HG02943 (cell line): ENCODE results near the gene MYH11.

Source experiments
- ATAC-seq: cut with Tn5 transposase; IDR thresholded peaks from one replicate; pipeline ENCODE4 v1.9.1; 2021; ENCODE audit warnings: mild to moderate bottlenecking, low read depth, moderate library complexity; ENCODE audit not compliant: unreplicated experiment

The MYH11 gene

DNA sequence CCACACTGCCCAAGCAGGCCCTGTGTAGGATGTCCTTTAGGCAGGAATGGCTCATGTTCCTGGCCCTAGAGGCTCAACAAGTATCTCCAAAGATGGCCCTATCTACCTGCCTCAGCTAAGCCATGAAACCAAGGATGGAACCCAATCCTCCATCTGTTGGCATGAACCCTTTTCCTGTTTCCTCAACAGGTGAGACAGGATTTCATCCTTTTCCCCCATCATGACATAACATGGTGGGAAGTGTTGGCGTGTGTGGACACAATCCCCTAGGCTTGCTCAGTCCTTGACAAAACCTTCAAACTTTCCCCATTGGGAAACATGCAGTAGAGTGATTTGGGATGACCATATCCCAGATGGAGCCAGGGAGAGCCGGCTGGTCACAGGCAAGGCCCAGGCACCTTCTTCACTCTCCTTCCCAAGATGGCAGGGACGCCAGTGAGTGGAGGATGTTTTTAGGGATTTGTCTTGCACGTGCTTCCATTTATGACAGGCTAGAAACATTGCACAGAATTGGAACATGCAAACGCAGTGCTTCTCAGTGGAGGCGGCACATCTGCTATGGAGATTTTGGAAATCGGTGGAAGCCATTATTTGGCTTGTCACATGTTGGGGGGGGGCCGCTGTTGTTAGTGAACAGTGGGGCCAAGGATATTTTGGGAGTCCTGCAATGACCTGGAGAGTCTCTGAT is 77.0 kb downstream of the MYH11 start:
- ATAC-seq: no peak

DNA sequence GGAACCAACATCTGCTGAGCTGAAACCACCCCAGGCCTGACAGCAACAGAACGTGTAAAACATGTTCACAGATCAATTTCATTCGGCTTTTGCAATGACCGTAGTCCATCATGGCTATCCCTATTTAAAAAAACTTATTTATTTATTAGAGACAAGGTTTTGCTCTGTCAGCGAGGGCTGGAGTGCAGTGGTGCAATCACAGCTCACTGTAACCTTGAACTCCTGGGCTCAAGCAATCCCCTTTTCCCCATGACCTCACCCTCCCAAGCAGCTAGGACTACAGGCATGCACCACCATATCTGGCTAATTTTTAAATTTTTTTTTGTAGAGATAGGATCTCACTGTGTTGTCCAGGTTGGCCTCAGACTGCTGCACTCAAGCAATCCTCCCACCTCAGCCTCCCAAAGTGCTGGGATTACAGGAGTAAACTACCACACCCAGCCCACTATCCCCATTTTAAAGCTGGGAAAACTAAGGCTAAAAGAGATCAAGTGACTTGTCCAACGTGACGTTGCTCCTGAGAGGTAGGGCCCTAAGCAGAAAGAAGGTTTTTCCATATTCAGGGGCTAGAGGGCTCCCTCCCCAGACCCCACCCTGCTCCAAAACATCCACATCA is 77.7 kb downstream of the MYH11 start:
- no peak for ATAC-seq

DNA sequence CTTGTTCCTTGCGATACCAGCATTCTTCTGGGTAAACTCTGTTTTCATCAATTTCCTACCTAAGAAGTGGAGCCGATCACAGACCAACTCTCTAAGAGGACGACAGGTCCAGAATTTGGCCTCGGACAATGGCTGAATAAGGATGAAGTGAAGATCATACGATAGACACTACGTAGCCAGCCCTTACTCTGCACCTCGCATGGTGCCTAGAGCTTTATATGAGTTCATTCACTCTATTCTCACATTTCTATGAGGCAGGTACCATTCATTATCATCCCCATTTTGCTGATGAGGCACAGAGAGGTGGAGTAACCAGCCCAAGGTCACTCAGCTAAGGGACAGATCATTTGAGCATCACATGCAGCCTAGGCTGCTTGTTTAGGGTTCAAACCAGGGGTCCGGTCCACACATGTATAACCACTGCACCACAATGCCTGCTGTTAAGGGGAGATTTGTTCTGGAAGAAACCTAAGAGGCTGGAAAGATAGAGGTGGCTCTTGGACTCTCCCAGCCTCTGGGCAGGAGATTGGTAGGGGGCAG is 78.6 kb downstream of the MYH11 start:
- ATAC-seq: no peak

DNA sequence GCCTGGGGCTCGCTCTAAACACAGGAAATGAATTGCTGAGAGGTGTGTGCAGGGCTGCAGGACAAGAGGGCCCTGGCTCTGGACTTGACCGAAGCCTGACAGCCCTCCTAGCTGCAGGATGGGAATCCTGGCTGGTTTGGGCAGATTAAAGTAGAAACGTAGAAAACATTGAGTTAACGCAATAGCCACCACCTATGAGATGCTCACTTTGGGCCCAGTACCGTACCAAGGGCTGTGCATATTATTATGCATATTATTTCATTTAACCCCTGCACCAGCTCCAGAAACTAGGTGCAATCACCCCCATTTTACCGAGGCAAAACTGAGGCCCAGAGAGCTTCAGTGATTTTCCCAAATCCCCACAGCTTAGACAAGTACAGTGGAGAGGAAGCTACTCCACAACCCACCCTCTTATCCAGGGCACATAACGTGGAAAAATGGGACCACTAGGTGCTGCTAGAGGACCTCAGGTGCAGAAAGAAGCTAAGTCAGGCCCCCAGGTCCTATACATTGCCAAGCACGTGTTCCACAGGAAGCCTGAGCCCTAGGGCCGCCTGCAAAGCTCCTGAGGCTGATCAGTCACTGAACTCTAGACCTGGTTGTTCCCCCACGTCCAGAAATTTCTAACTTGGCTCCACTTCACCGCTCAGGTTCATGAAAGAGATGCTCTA is 79.2 kb downstream of the MYH11 start:
- ATAC-seq: no peak

DNA sequence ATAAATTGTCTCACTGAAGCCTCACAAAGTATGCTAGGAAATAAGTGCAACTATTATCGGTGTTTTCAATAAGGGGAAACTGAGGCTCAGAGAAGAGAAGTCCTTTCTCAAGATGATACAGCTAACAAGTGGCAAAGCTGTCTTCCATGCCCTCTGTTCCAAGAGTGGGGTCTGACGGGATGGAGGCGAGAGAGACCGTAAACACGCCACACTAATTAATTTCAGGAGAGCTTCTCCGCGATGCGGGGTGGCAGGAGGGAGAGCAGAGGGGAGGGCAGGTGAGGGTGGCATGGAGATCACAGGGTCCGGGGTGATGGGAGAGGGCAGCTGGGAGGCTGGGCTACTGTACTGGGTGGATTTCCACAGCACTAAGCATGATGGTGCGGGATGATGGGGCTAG is 80.3 kb downstream of the MYH11 start:
- ATAC-seq: no peak

DNA sequence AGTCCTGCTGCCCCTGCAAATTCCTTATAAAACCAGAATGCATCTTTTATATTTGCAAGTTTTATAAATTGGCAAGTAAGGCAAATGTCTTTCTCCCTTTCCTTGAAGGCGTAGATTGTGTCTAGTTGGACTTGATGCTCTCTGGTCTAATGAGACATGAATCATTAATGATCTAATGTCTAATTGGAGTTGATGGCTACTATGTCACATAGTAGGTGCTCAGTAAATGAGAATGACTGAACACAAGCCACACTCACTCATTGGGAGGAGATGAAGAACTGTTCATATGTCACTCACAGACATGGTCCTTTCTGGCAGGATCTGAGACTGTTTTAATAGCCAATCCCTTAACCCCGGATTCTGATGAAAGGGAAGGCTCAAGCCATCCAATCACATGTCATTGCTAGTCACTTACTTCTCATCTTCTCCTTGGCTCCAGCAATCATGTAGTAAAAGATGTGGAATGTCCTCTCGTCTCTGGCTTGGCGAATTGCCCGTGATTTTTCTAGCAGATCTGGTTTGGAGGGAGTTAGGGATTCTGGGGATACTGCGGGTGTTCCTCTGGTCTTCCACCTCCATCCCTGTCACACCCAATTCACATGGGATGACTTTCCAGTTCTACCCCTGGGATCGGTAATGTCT is 81.0 kb downstream of the MYH11 start:
- ATAC-seq: no peak

DNA sequence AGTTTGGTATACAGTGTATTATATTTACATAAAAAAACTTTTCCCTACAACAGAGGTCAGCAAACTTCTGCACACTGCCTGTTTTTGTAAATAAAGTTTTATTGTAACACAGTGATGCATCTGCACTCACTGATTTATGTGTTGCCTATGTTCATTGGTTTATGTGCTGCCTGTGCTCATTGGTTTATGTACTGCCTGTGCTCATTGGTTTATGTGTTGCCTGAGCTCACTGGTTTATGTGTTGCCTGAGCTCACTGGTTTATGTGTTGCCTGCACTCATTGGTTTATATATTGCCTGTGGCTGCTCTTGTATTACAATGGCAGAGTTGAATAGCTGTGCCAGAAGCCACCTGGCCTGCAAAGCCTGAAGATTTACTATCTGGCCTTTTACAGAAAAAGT is 81.6 kb downstream of the MYH11 start:
- ATAC-seq: no peak

DNA sequence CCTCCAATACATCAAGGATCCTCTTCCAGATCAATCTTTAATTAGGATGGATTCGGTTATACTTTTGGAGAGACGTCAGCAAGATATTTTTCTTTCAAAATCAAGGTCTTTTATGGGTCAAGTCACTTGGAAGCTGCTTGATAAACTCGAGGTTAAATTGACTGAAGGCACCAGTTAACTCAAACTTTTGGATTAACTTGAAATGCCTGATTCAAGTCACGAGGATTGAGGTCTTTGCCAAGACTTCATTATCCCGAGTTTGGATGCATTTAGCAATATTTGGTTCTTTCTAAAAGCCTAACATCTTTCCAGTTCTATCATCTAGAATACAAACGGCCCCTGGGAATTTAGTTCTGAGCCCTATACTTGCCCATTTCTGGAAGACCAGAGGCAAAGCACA is 82.9 kb downstream of the MYH11 start:
- ATAC-seq: no peak

DNA sequence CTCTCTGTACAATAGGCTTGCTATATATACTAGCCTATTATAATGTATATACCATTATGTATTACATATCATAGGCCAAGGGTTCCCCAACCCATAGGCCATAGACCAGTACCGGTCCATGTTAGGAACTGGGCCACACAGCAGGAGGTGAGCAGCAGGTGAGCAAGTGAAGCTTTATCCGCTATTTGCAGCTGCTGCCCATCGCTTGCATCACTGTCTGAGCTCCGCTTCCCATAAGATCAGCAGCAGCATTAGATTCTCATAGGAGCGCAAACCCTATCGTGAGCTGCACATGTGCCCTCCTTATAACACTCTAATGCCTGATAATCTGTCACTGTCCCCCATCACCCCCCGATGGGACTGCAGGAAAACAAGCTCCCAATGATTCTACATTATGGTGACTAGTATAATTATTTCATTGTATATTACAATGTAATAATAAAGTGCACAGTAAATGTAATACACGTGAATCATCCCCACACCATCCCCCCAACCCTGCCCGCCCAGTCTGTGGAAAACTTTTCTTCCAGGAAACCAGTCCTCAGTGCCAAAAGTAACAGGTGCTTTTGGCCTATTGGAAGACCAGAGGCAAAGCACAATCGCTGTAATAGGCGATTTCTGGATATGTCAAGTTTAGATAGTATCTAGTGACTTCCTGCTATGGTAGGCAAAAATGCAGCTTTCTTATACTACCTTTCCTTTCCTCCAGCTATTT is 84.1 kb downstream of the MYH11 start:
- ATAC-seq: no peak

DNA sequence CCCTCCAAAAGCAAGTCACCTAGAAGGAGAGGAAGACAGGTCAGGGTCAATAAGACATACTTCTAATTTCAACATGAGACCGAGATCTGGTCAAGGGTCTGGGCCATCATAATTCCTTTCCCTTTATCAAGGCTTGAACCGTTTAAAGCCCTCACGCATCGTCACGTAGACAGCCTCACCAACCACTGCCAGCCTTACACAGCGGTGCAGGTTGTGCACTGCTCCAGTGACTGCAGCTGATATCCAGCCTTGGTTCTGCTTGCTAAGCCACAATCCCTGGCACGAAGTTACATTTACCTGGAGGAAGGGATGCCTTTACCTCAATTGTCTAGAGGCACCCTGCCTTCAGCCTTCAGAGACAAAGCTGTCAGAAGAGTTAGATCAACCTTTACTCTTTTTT is 85.1 kb downstream of the MYH11 start:
- no peak for ATAC-seq

DNA sequence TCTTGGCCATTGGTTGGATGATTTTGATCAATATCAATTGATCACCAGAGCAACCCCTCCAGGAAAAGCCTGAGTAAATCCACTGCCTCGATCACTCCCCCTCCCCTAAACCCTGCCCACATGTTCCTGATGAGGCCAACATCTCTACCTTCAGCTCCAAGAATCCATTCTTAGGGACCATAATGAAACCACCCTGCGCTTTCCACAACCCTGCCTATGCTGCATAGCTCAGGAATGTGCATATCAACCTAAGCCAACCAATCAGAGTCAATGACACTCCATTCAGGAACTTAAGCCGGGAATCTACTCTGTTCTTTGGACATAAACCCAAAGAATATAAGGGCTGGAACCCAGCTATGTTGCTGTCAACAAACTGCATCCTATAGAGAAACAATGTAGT is 86.3 kb downstream of the MYH11 start:
- ATAC-seq: no peak

DNA sequence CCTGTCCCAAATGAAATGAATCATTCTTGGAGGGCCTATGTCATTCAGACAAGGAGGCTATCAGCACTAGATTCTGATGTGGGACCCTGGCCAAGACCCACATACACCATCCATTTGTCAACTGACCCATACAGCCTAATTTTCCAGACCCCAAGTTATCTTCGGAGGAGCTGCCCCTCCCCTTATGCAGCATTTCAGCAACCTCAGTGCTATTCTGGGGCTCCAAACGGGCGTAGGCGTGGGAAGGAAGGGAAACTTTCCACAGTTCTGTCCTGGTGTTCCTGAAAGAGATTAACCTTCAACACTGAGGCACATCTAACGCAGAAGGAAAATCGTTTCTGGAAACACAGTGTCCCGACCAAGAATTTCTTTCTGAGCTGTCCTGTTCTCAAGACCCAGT is 86.7 kb downstream of the MYH11 start:
- no peak for ATAC-seq

DNA sequence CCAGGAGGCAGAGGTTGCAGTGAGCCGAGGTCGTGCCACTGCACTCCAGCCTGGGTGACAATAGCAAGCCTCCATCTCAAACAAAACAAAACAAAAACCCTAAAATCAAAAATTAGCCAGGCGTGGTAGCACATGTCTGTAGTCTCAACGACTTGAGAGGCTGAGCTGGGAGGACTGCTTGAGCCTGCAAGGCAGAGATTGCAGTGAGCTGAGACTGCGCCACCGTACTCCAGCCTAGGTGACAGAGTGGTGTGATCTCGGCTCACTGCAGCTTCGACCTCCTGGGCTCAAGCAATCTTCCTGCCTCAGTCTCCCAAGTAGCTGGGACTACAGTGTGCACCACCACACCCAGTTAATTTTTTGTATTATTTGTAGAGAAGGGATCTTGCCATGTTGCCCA is 87.6 kb downstream of the MYH11 start:
- ATAC-seq: no peak

DNA sequence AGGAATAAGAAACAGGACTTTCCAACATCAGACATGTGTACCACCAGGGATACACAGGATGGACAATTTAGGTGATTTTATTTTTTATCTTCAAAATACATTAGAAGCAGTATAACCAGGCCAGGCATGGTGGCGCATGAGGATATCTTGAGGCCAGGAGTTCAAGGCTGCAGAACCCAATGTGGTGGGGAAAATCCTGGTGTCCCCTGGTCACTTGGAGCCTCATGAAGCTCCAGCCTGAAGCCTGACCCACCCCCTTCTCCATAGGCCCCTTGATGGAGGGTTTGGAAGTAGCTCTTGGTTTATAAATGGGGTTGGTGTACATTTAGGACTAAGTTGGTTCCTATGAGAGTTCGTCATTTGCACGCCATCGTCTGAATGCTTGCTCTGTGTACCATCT is 88.6 kb downstream of the MYH11 start:
- no peak for ATAC-seq

DNA sequence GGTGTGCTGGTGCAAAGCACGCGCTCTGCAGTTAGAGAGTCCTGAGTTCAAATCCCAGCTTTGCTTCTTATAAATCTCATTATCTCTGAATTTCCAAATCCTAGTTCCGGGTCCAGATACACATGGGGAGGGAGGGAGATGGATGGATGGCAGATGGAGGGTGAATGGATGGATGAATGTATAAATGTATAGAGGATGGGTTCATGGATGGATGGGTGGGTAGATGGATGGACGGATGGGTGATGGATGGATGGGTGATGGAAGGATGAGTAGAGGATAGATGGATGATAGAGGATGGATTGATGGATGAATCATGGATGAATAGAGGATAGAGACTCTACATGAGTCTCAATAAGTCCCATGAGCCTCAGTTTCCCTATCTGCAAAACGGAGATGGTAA is 89.9 kb downstream of the MYH11 start:
- no peak for ATAC-seq

DNA sequence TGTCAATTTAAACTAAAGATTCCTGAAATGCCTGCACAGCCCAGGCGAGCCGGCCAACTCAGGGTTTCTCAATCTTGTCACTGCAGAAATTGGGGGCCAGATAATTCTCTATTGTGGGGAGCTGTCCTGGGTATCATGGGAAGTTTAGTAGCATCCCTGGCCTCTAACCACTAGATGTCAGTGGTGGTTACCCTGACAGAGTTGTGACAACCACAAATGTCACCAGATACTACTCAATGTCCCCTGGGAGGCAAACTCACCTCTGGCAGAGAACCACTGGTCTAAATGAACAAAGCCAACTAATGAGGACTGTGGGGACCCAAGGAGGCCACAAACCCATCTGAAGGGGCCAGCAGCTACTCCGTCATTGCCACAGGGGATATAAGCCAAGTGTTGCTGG is 90.9 kb downstream of the MYH11 start:
- peak; percentile 69 for ATAC-seq

DNA sequence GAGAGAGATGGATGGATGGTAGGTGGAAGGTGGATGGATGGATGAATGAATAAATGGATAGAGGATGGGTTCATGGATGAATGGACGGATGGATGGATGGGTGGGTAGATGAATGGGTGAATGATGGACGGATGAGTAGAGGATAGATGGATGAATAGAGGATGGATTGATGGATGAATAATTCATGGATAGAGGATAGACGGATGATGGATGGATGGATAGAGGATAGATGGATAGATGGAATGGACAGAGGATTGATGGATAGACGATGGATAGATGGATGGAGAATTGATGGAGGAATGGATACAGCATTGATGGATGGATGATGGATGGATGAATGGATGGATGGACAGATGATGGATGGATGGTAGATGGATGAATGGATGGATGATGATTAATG is 91.7 kb downstream of the MYH11 start:
- ATAC-seq: no peak

DNA sequence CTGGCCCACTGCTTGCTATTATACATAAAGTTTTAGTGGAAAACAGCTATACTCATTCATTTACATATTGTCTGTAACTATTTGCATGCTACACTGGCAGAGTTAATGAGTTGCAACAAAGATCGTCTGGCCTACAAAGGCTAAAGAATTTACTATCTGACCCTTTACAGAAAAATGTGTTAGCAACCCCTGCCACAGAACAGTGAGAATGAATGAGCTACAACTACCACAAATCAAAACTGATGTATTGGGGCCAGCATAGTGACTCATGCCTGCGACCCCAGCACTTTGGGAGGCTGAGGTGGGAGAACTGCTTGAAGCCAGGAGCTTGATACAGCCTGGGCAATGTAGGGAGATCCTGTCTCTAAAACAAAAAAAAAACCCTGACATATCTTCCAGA is 92.7 kb downstream of the MYH11 start:
- no peak for ATAC-seq

DNA sequence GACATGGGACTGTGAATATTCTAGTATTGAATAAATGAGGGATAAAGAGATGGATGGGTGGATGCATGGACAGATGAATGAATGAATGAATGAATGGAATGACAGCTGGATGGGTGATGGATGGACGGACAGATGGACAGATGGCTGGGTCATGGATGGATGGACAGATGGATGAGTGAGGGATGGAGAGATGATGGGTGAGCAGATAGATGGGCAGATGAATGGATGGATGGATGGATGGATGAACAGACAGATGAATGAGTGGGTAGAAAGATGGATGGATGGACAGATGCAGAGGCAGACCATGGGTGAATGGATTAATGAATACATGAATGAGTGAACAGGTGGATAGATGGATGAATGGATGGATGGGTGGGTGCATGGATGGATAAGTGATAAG is 96.7 kb downstream of the MYH11 start:
- ATAC-seq: no peak

DNA sequence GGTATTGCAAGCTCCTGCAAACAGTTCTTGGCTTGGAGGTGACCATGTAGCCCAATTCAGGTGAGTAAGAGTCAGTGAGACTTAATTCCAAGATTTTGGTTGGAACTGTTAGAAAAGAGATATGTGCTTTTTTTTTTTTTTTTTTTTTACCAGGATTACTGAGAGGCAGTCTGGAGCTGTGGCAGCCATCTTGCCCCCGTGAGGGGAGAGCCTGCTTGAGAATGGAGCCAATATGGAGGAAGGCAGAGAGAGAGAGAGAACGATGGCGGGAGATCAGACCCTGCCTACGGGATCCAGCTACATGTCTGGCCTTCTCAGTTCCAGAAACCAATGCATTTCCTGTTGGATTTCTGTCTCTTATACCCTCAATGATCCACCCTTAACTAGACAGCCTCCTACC is 97.8 kb downstream of the MYH11 start:
- no peak for ATAC-seq
